T-helper 22 cell (primary cell): ENCODE results near the gene RGL1.

ENCODE experiments used
- DNase-seq: peaks from one replicate; pipeline ENCODE4 v3.0.0-alpha.2; 2020; ENCODE audit warnings: low read depth

RGL1 gene

GRCh38 chr1:183787704-183788103 is 17.2 kb upstream of the RGL1 start:
- no peak for DNase-seq

- DNase-seq: no peak
These were observed 13.6 kb upstream of the RGL1 start for GRCh38 chr1:183791319-183791718.

GRCh38 chr1:183792300-183792699 is 12.6 kb upstream of the RGL1 start:
- DNase-seq: no peak

- no peak for DNase-seq
These were observed 10.8 kb upstream of the RGL1 start for GRCh38 chr1:183794088-183794487.

GRCh38 chr1:183800449-183800848 is 4.5 kb upstream of the RGL1 start:
- DNase-seq: no peak

GRCh38 chr1:183801649-183802048 is 3.3 kb upstream of the RGL1 start:
- no peak for DNase-seq

GRCh38 chr1:183804387-183804786 is 533 bp upstream of the RGL1 start:
- DNase-seq: no peak

- DNase-seq: no peak
These were observed 1.2 kb downstream of the RGL1 start for GRCh38 chr1:183806125-183806524.

GRCh38 chr1:183806675-183807074 is 1.8 kb downstream of the RGL1 start:
- DNase-seq: no peak

- DNase-seq: no peak
These were observed 2.7 kb downstream of the RGL1 start for GRCh38 chr1:183807549-183808168.

GRCh38 chr1:183808296-183809027 is 3.5 kb downstream of the RGL1 start:
- DNase-seq: no peak

GRCh38 chr1:183810121-183810520 is 5.2 kb downstream of the RGL1 start:
- no peak for DNase-seq

- DNase-seq: no peak
These were observed 6.0 kb downstream of the RGL1 start for GRCh38 chr1:183810756-183811544.

GRCh38 chr1:183812128-183812527 is 7.2 kb downstream of the RGL1 start:
- no peak for DNase-seq

GRCh38 chr1:183812686-183813569 is 8.0 kb downstream of the RGL1 start:
- DNase-seq: no peak

GRCh38 chr1:183814121-183814681 is 9.3 kb downstream of the RGL1 start:
- no peak for DNase-seq

GRCh38 chr1:183816110-183816509 is 11.2 kb downstream of the RGL1 start:
- DNase-seq: no peak

- no peak for DNase-seq
These were observed 12.8 kb downstream of the RGL1 start for GRCh38 chr1:183817576-183818288.

GRCh38 chr1:183819059-183819458 is 14.1 kb downstream of the RGL1 start:
- DNase-seq: no peak

GRCh38 chr1:183821309-183821888 is 16.5 kb downstream of the RGL1 start:
- DNase-seq: no peak
